Measurements from ENCODE around the gene BACE1-AS. TPM values are rescaled to one million over a fixed set of nuclear protein-coding genes. Genes with fewer than 3 reads are reported as not detected.
A peak's percentile ranks its signal among the peaks of the same experiment; 100 is the strongest.

The BACE1-AS gene
- total RNA-seq, 1 experiment from 2014 or later = 10.8 TPM

DNA sequence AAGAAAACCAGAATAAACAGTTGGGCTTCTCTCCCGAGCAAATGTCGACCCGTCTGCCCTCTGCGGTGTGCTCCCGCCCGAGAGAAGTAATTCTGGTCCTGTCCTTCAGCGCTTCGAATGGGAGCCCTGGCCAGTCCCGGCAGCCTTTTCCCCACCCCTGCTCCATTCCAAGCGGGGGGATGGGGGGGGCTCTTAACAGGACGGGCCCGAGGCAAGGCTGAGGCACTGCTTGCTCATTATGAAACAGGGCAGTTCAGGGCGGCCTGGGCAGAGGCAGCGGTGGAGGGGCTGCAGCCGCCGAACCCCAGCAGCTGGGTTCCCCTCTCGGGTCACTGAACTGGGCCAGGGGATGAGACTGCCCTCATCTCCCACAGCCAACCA, 9.1 kb downstream of the BACE1-AS start:
- ChIA-PET CTCF (no interaction called here), POLR2A (no interaction called here)
- Histone ChIP-seq H3K36me3 (ENCODE audit: control insufficient read depth, insufficient read depth, low read length) (no peaks in the 10 kb centered on the region), H3K9me3 (ENCODE audit: control insufficient read depth, insufficient read depth, low read depth, low read length) (no peaks in the 10 kb centered on the region), H3K4me3 (ENCODE audit: low read depth in 2 of 2, low read length in 2 of 2) (no peak overlapping the region), H3K27me3 (ENCODE audit: control insufficient read depth, insufficient read depth, low read length) (no peaks in the 10 kb centered on the region), H3K27ac (ENCODE audit: low read length) (no peak overlapping the region), H3K4me1 (ENCODE audit: control insufficient read depth, insufficient read depth, low read length) (no peaks in the 10 kb centered on the region)
- intact Hi-C loops (cut with micrococcal nuclease; ENCODE audit: unreplicated experiment) (no loop called here), in situ Hi-C loops (cut with HindIII; ENCODE audit: low pct_unique_long_range_greater_than_20kb, low sequenced_read_pairs) (no loop called here)
- TF ChIP-seq SIN3A (IDR thresholded peaks at IDR 0.05; ENCODE audit: borderline replicate concordance, insufficient read depth, low read depth, low read length) (no peak), POLR2AphosphoS5 (IDR thresholded peaks at IDR 0.05; ENCODE audit: low read depth, low read length) (no peak), TCF7L2 (IDR thresholded peaks at IDR 0.05; ENCODE audit: low read depth, low read length) (no peak)
- TF ChIP-seq, protein P1, sequence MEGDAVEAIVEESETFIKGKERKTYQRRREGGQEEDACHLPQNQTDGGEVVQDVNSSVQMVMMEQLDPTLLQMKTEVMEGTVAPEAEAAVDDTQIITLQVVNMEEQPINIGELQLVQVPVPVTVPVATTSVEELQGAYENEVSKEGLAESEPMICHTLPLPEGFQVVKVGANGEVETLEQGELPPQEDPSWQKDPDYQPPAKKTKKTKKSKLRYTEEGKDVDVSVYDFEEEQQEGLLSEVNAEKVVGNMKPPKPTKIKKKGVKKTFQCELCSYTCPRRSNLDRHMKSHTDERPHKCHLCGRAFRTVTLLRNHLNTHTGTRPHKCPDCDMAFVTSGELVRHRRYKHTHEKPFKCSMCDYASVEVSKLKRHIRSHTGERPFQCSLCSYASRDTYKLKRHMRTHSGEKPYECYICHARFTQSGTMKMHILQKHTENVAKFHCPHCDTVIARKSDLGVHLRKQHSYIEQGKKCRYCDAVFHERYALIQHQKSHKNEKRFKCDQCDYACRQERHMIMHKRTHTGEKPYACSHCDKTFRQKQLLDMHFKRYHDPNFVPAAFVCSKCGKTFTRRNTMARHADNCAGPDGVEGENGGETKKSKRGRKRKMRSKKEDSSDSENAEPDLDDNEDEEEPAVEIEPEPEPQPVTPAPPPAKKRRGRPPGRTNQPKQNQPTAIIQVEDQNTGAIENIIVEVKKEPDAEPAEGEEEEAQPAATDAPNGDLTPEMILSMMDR (IDR thresholded peaks at IDR 0.05) = no peak
- TF ChIP-seq, protein P2, sequence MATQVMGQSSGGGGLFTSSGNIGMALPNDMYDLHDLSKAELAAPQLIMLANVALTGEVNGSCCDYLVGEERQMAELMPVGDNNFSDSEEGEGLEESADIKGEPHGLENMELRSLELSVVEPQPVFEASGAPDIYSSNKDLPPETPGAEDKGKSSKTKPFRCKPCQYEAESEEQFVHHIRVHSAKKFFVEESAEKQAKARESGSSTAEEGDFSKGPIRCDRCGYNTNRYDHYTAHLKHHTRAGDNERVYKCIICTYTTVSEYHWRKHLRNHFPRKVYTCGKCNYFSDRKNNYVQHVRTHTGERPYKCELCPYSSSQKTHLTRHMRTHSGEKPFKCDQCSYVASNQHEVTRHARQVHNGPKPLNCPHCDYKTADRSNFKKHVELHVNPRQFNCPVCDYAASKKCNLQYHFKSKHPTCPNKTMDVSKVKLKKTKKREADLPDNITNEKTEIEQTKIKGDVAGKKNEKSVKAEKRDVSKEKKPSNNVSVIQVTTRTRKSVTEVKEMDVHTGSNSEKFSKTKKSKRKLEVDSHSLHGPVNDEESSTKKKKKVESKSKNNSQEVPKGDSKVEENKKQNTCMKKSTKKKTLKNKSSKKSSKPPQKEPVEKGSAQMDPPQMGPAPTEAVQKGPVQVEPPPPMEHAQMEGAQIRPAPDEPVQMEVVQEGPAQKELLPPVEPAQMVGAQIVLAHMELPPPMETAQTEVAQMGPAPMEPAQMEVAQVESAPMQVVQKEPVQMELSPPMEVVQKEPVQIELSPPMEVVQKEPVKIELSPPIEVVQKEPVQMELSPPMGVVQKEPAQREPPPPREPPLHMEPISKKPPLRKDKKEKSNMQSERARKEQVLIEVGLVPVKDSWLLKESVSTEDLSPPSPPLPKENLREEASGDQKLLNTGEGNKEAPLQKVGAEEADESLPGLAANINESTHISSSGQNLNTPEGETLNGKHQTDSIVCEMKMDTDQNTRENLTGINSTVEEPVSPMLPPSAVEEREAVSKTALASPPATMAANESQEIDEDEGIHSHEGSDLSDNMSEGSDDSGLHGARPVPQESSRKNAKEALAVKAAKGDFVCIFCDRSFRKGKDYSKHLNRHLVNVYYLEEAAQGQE (IDR thresholded peaks at IDR 0.05; ENCODE audit: insufficient read depth in 1 of 2, low read depth in 2 of 2, low read length in 1 of 2) = no peak
- no peak for DNase-seq (ENCODE audit: low read depth, low spot score)
- no TSS peak for BruUV-seq (replicated peaks)
- ATAC-seq = 0 out of 2 replicates have a peak, but pooled peaks have one; percentile 28

DNA sequence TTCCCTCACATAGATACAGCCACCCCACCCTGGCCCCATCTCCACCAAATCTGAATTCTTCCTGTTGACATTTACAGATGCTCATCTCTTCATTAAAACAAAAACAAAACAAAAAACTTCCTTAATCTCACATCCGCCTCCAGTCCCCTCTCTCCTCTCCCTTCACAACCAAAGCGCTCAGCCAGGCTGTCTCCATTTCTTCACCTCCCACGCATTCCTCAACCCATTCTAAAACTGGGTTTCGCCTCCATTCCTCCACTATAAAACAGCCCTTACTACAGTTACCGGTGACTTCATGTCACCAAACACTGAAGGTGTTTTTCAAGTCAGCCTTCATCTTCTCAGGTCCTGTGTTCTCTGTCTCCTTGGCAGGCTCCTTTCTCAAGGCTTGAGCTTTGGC, 9.6 kb downstream of the BACE1-AS start:
- ATAC-seq = no peak
- in situ Hi-C loops (cut with HindIII; ENCODE audit: low pct_unique_long_range_greater_than_20kb, low sequenced_read_pairs) (no loop called here), intact Hi-C loops (cut with micrococcal nuclease; ENCODE audit: unreplicated experiment) (no loop called here)
- no peaks in the 10 kb centered on the region for H3K36me3 ChIP-seq (ENCODE audit: control insufficient read depth, insufficient read depth, low read length)
- DNase-seq (ENCODE audit: low read depth, low spot score) = no peak
- no peak overlapping the region for H3K27ac ChIP-seq (ENCODE audit: low read length)
- no peaks in the 10 kb centered on the region for H3K4me1 ChIP-seq (ENCODE audit: control insufficient read depth, insufficient read depth, low read length)
- no TSS peak for BruUV-seq (replicated peaks)
- no peaks in the 10 kb centered on the region for H3K9me3 ChIP-seq (ENCODE audit: control insufficient read depth, insufficient read depth, low read depth, low read length)
- ChIA-PET POLR2A (no interaction called here), CTCF (no interaction called here)
- no peak overlapping the region for H3K4me3 ChIP-seq (ENCODE audit: low read depth in 2 of 2, low read length in 2 of 2)
- no peaks in the 10 kb centered on the region for H3K27me3 ChIP-seq (ENCODE audit: control insufficient read depth, insufficient read depth, low read length)
- TF ChIP-seq SIN3A (IDR thresholded peaks at IDR 0.05; ENCODE audit: borderline replicate concordance, insufficient read depth, low read depth, low read length) (no peak), POLR2AphosphoS5 (IDR thresholded peaks at IDR 0.05; ENCODE audit: low read depth, low read length) (no peak), TCF7L2 (IDR thresholded peaks at IDR 0.05; ENCODE audit: low read depth, low read length) (no peak)
- TF ChIP-seq, protein P1 (IDR thresholded peaks at IDR 0.05) = no peak
- TF ChIP-seq, protein P2 (IDR thresholded peaks at IDR 0.05; ENCODE audit: insufficient read depth in 1 of 2, low read depth in 2 of 2, low read length in 1 of 2) = no peak
